Endometrial microvascular endothelial cells (primary cell): Measurements from ENCODE around the gene DAPK2. TPM values are rescaled to one million over a fixed set of nuclear protein-coding genes. Genes with fewer than 3 reads are reported as not detected.

ENCODE experiments used
- in situ Hi-C: cut with HindIII; loops from 2 replicates; pipeline ENCODE4 v1.10.0; 2017; ENCODE audit warnings: low sequenced_read_pairs, low pct_unique_long_range_greater_than_20kb; ENCODE audit errors: inconsistent ontology term
- total RNA-seq: library from RNA; depleted of rRNA; stranded (reverse); fragments of >200 nt; gene quantifications from one replicate; pipeline ENCODE4 v1.2.3, GENCODE V29; 2015; ENCODE audit errors: inconsistent ontology term

DAPK2 gene
- total RNA-seq, 1 donor from 2014 or later: 0.84 TPM

- in situ Hi-C loops: no loop called here
These were observed 112.8 kb downstream of the DAPK2 start for GRCh38 chr15:63933522-63933921.

GRCh38 chr15:63931556-63931955, 114.7 kb downstream of the DAPK2 start:
- in situ Hi-C loops: no loop called here

- in situ Hi-C loops: no loop called here
These were observed 116.3 kb downstream of the DAPK2 start for GRCh38 chr15:63930034-63930433.

- in situ Hi-C loops: no loop called here
These were observed 118.0 kb downstream of the DAPK2 start for GRCh38 chr15:63928185-63928842.

GRCh38 chr15:63923993-63924950, 122.0 kb downstream of the DAPK2 start:
- in situ Hi-C loops: no loop called here

GRCh38 chr15:63922916-63923315, 123.4 kb downstream of the DAPK2 start:
- in situ Hi-C loops: no loop called here

GRCh38 chr15:63922261-63922904, 123.9 kb downstream of the DAPK2 start:
- in situ Hi-C loops: no loop called here

- in situ Hi-C loops: no loop called here
These were observed 125.6 kb downstream of the DAPK2 start for GRCh38 chr15:63920504-63921175.

- in situ Hi-C loops: no loop called here
These were observed 127.4 kb downstream of the DAPK2 start for GRCh38 chr15:63918901-63919348.

- in situ Hi-C loops: no loop called here
These were observed 128.0 kb downstream of the DAPK2 start for GRCh38 chr15:63918317-63918672.

GRCh38 chr15:63917588-63918316, 128.5 kb downstream of the DAPK2 start:
- in situ Hi-C loops: no loop called here

GRCh38 chr15:63915873-63916771, 130.2 kb downstream of the DAPK2 start:
- in situ Hi-C loops: no loop called here

- in situ Hi-C loops: no loop called here
These were observed 130.9 kb downstream of the DAPK2 start for GRCh38 chr15:63915209-63915872.

- in situ Hi-C loops: no loop called here
These were observed 132.4 kb downstream of the DAPK2 start for GRCh38 chr15:63913786-63914315.

- in situ Hi-C loops: no loop called here
These were observed 132.9 kb downstream of the DAPK2 start for GRCh38 chr15:63913336-63913735.

GRCh38 chr15:63912061-63912615, 134.1 kb downstream of the DAPK2 start:
- in situ Hi-C loops: no loop called here

GRCh38 chr15:63911160-63911559, 135.1 kb downstream of the DAPK2 start:
- in situ Hi-C loops: no loop called here
